GM18519 (cell line): ENCODE measurements around the gene HDAC6.

Experiments used
- ATAC-seq: cut with Tn5 transposase; IDR thresholded peaks from one replicate; pipeline ENCODE4 v1.9.1; 2021; ENCODE audit warnings: mild to moderate bottlenecking, moderate library complexity; ENCODE audit not compliant: unreplicated experiment, low FRiP score

HDAC6 gene

GRCh38 chrX:48787505-48788443 lies 14.1 kb upstream of the HDAC6 start:
- ATAC-seq: no peak

GRCh38 chrX:48789366-48790220 lies 12.3 kb upstream of the HDAC6 start:
- no peak for ATAC-seq

GRCh38 chrX:48790477-48790876 lies 11.4 kb upstream of the HDAC6 start:
- no peak for ATAC-seq

- ATAC-seq: no peak
These were observed 10.6 kb upstream of the HDAC6 start for GRCh38 chrX:48791063-48791820.

- ATAC-seq: no peak
These were observed 9.6 kb upstream of the HDAC6 start for GRCh38 chrX:48792219-48792618.

GRCh38 chrX:48793935-48794334 lies 7.9 kb upstream of the HDAC6 start:
- no peak for ATAC-seq

GRCh38 chrX:48794340-48794910 lies 7.4 kb upstream of the HDAC6 start:
- ATAC-seq: no peak

GRCh38 chrX:48794911-48795515 lies 6.9 kb upstream of the HDAC6 start:
- no peak for ATAC-seq

GRCh38 chrX:48798318-48798717 lies 3.5 kb upstream of the HDAC6 start:
- no peak for ATAC-seq

GRCh38 chrX:48800574-48801279 lies 1.1 kb upstream of the HDAC6 start:
- ATAC-seq: no peak

GRCh38 chrX:48802089-48802904 lies 430 bp downstream of the HDAC6 start:
- peak; percentile 21 for ATAC-seq

- ATAC-seq: no peak
These were observed 986 bp downstream of the HDAC6 start for GRCh38 chrX:48802905-48803200.

GRCh38 chrX:48806081-48806480 lies 4.2 kb downstream of the HDAC6 start:
- ATAC-seq: no peak

GRCh38 chrX:48813644-48814043 lies 11.8 kb downstream of the HDAC6 start:
- ATAC-seq: no peak

- ATAC-seq: no peak
These were observed 12.9 kb downstream of the HDAC6 start for GRCh38 chrX:48814722-48815121.

GRCh38 chrX:48815266-48815665 lies 13.4 kb downstream of the HDAC6 start:
- no peak for ATAC-seq

- ATAC-seq: no peak
These were observed 14.3 kb downstream of the HDAC6 start for GRCh38 chrX:48816014-48816810.

GRCh38 chrX:48818098-48818497 lies 16.2 kb downstream of the HDAC6 start:
- ATAC-seq: no peak
